Measurements from ENCODE around the gene RAD51B.

- TF ChIP-seq, protein P1, sequence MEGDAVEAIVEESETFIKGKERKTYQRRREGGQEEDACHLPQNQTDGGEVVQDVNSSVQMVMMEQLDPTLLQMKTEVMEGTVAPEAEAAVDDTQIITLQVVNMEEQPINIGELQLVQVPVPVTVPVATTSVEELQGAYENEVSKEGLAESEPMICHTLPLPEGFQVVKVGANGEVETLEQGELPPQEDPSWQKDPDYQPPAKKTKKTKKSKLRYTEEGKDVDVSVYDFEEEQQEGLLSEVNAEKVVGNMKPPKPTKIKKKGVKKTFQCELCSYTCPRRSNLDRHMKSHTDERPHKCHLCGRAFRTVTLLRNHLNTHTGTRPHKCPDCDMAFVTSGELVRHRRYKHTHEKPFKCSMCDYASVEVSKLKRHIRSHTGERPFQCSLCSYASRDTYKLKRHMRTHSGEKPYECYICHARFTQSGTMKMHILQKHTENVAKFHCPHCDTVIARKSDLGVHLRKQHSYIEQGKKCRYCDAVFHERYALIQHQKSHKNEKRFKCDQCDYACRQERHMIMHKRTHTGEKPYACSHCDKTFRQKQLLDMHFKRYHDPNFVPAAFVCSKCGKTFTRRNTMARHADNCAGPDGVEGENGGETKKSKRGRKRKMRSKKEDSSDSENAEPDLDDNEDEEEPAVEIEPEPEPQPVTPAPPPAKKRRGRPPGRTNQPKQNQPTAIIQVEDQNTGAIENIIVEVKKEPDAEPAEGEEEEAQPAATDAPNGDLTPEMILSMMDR (IDR thresholded peaks at IDR 0.05), result no peak
- TF ChIP-seq EP300 (IDR thresholded peaks at IDR 0.05), result no peak
These were observed 776.6 kb downstream of the RAD51B start for GRCh38 chr14:68596211-68596610.
